ENCODE measurements around the gene RRN3. TPM values are rescaled to one million over a fixed set of nuclear protein-coding genes. Genes with fewer than 3 reads are reported as not detected.
"Not testable (repeated sequence)": the region's sequence is repeated elsewhere in the genome, so short reads cannot be mapped to it uniquely, and the experiment has no call there.

The RRN3 gene
- total RNA-seq (24.7 TPM), polyA plus RNA-seq (ENCODE audit: insufficient read depth, low read depth, low replicate concordance) (12.3 TPM)
- long read RNA-seq, donor 1, transcript RRN3-201 (18 exons, 3,762 nt), result major isoform, 6 of 14 reads
- long read RNA-seq, donor 1, partial matches to known transcripts, result 7 of 14 reads
- long read RNA-seq, donor 1, other reads (novel, unspliced or antisense), result 0 of 14 reads
- long read RNA-seq, donor 2, partial matches to known transcripts, result 0 of 4 reads
- long read RNA-seq, donor 2, other reads (novel, unspliced or antisense), result 0 of 4 reads
- long read RNA-seq, donor 3, partial matches to known transcripts, result 37 of 50 reads
- long read RNA-seq, donor 3, other reads (novel, unspliced or antisense), result 11 of 50 reads
- long read RNA-seq, donor 4, partial matches to known transcripts, result 0 of 2 reads
- long read RNA-seq, donor 4, other reads (novel, unspliced or antisense), result 0 of 2 reads
- long read RNA-seq, donor 5, result 0 reads
- long read RNA-seq, donor 6, partial matches to known transcripts, result 0 of 4 reads
- long read RNA-seq, donor 6, other reads (novel, unspliced or antisense), result 0 of 4 reads
- long read RNA-seq, donor 7, transcript RRN3-201 (18 exons, 3,762 nt), result major isoform, 29 of 38 reads
- long read RNA-seq, donor 7, partial matches to known transcripts, result 2 of 38 reads
- long read RNA-seq, donor 7, other reads (novel, unspliced or antisense), result 5 of 38 reads
- long read RNA-seq, donor 8, partial matches to known transcripts, result 23 of 26 reads
- long read RNA-seq, donor 8, other reads (novel, unspliced or antisense), result 0 of 26 reads
- long read RNA-seq, donor 9, partial matches to known transcripts, result 6 of 10 reads
- long read RNA-seq, donor 9, other reads (novel, unspliced or antisense), result 0 of 10 reads
- long read RNA-seq, donor 10, partial matches to known transcripts, result 0 of 2 reads
- long read RNA-seq, donor 10, other reads (novel, unspliced or antisense), result 0 of 2 reads

DNA sequence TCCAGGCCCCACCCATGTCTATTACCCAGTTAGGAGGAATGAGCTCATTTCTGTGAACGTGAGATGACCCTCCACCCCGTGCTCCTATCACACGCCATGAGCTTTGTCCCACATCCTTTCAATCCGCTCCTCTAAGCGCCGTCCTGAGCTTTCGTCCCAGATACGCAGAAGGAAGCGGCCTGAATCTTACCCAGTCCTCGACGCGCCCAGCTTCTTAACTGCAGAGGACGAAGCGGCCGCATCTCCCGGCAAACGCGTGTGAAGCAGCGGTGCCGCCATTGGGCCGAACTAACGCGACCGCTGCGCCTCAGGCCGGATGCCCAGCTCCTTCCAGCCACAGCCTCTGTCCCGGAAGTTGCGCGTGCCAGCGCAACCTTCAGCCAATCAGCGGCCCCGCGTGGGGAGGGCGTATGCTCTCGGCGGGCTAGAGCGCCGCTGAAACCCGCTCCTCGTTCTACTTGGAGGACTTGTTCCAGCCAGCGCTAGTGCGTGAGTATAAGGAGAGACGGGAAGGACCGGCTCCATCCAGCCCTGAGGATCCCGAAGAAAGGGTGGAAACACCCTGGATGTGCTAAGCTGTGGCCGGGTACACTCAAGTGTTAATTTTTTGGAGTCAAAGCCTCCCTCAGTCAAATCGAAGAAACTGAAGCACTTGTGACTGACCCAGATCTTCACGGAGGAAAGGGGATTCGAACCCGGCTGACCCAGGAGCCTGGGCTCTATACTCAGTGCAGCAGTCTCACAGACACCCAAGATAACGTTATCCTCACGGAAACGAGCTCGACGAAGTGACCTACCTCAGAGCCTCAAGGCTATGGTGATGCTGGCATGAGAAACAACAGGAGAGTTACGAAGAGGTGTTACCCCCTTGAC, at the start of gene RRN3:
TSS of gene RRN3 (minus strand) at position 318 of the 873 bp plus-strand sequence. CDS start at position 279, 39 bp downstream.
- Histone ChIP-seq H3K4me3 (ENCODE audit: low read length in 3 of 3) (peak within 1 kb of the TSS; percentile 85 to 89 (median 88)), H3K27ac (ENCODE audit: low read depth in 2 of 2, low read length in 2 of 2) (peak within 1 kb of the TSS; percentile 76 to 87), H3K9ac (ENCODE audit: low read length in 3 of 3) (peak within 1 kb of the TSS; percentile 55 to 89 (median 85))
- intact Hi-C loops (cut with DNase I); H3K4me1 ChIP-seq (ENCODE audit: control insufficient read depth in 2 of 3, insufficient read depth in 2 of 3, low read depth in 1 of 3, low read length in 3 of 3); H3K27me3 ChIP-seq (ENCODE audit: control insufficient read depth, insufficient read depth, low read length); H3K36me3 ChIP-seq (ENCODE audit: control insufficient read depth in 2 of 3, insufficient read depth in 3 of 3, low read length in 3 of 3); FAIRE-seq; H3K9me3 ChIP-seq (ENCODE audit: control insufficient read depth in 2 of 3, insufficient read depth in 1 of 3, low read length in 3 of 3): not testable (repeated sequence)
- DNase-seq, result peak; percentile 94 to 97 (median 96)

GRCh38 chr16:15143601-15144091, 49.6 kb upstream of the RRN3 start:
- not testable (repeated sequence) for H3K4me1 ChIP-seq (ENCODE audit: control insufficient read depth in 2 of 3, insufficient read depth in 2 of 3, low read depth in 1 of 3, low read length in 3 of 3); H3K27ac ChIP-seq (ENCODE audit: low read depth in 2 of 2, low read length in 2 of 2)

DNA sequence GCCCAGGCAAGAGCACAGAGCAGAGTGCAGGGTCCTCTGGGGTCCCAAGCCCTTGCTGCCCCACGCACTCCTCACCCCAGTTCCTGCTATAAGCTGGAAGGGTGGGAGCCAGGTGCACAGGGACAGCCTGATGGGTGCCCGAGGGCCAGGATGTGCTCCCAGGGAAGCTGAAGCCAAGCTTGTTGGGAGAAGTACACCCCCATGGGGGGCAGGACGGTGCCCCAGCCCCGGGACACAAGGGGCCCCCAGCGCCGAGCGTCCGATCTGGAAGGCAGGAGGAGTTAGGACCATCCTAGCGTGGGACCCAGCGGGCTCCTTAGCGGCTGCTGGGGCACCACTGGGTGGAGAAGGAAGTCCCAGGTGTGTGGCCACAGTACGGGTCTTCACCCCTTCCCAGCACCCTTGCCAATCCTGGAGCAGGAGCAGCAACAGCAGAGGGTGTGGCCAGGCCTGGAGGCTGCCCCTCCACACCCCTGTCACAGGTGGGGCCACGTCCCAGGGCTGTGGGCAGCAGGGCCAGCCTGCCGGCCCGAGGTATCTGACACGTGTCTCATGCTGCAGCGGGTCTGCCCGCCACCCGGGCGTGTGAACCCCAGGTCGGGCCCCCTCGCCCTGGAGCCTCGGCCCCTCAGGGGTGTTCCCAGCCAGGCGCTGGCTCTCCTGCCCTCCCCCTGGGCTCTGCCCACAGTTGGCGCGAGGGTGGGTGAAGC, 49.0 kb upstream of the RRN3 start:
- H3K27me3 ChIP-seq (ENCODE audit: control insufficient read depth, insufficient read depth, low read length); H3K4me3 ChIP-seq (ENCODE audit: low read length in 3 of 3); H3K9ac ChIP-seq (ENCODE audit: low read length in 3 of 3); H3K27ac ChIP-seq (ENCODE audit: low read depth in 2 of 2, low read length in 2 of 2); H3K36me3 ChIP-seq (ENCODE audit: control insufficient read depth in 2 of 3, insufficient read depth in 3 of 3, low read length in 3 of 3); FAIRE-seq; H3K4me1 ChIP-seq (ENCODE audit: control insufficient read depth in 2 of 3, insufficient read depth in 2 of 3, low read depth in 1 of 3, low read length in 3 of 3); intact Hi-C loops (cut with DNase I); H3K9me3 ChIP-seq (ENCODE audit: control insufficient read depth in 2 of 3, insufficient read depth in 1 of 3, low read length in 3 of 3): not testable (repeated sequence)
- DNase-seq, result peak in 2 of 5 donors; percentile 42 to 56

More at GRCh38 chr16:15143601-15144091, 49.6 kb upstream of the RRN3 start:
- H3K36me3 ChIP-seq (ENCODE audit: control insufficient read depth in 2 of 3, insufficient read depth in 3 of 3, low read length in 3 of 3); FAIRE-seq; H3K9ac ChIP-seq (ENCODE audit: low read length in 3 of 3); intact Hi-C loops (cut with DNase I); H3K27me3 ChIP-seq (ENCODE audit: control insufficient read depth, insufficient read depth, low read length); H3K9me3 ChIP-seq (ENCODE audit: control insufficient read depth in 2 of 3, insufficient read depth in 1 of 3, low read length in 3 of 3); H3K4me3 ChIP-seq (ENCODE audit: low read length in 3 of 3): not testable (repeated sequence)
- peak in 2 of 5 donors; percentile 61 to 62 for DNase-seq

DNA sequence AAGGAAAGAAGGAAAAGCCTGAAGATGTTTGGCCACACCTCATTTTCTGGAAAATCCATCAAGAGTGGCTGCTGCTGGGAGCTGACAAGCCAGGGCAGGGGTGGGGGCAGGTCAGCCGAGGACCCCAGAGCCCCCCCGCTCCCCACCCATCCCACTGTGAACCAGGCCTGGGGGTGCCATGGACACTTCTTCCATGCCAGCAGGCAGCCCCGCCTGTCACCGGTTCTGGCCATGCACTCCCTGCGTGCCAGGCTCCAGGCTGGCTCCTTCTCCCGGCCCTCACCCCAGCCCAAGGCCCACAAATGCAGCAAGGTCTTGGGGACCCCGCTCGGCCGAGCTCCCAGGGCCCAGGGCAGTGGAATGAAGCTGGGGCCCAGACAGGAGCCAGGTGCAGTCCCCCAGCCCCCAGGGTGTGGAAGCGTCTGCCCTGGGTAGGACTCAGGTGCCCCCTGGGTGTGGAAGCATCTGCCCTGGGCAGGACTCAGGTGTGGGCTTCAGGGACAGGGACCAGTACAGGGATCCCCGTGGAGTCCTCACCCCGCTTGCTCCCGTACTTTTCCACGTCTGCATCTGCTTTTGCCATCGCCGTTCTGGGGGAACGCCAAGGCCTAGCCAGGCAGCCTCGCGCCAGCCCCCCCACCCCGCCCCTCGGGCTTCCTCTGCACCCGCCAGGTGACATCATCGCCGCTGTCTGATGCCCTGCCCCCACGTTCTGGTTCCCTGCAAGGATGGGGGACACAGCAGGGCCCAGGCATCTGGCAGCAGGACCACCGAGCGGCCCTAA, 48.2 kb upstream of the RRN3 start:
- H3K27ac ChIP-seq (ENCODE audit: low read depth in 2 of 2, low read length in 2 of 2); H3K4me3 ChIP-seq (ENCODE audit: low read length in 3 of 3); H3K4me1 ChIP-seq (ENCODE audit: control insufficient read depth in 2 of 3, insufficient read depth in 2 of 3, low read depth in 1 of 3, low read length in 3 of 3); H3K36me3 ChIP-seq (ENCODE audit: control insufficient read depth in 2 of 3, insufficient read depth in 3 of 3, low read length in 3 of 3); FAIRE-seq; H3K9ac ChIP-seq (ENCODE audit: low read length in 3 of 3); H3K27me3 ChIP-seq (ENCODE audit: control insufficient read depth, insufficient read depth, low read length); intact Hi-C loops (cut with DNase I); H3K9me3 ChIP-seq (ENCODE audit: control insufficient read depth in 2 of 3, insufficient read depth in 1 of 3, low read length in 3 of 3): not testable (repeated sequence)
- peak in 2 of 5 donors; percentile 37 to 71 for DNase-seq

Data from kidney (tissue), 19 donors.